ENCODE data around the gene LRRC36. TPM values are rescaled to one million over a fixed set of nuclear protein-coding genes. Genes with fewer than 3 reads are reported as not detected.
A peak's percentile ranks its signal among the peaks of the same experiment; 100 is the strongest.
"Not testable (repeated sequence)": the region's sequence is repeated elsewhere in the genome, so short reads cannot be mapped to it uniquely, and the experiment has no call there.

Gene LRRC36
- total RNA-seq, 1 donor from 2014 or later, result not detected

DNA sequence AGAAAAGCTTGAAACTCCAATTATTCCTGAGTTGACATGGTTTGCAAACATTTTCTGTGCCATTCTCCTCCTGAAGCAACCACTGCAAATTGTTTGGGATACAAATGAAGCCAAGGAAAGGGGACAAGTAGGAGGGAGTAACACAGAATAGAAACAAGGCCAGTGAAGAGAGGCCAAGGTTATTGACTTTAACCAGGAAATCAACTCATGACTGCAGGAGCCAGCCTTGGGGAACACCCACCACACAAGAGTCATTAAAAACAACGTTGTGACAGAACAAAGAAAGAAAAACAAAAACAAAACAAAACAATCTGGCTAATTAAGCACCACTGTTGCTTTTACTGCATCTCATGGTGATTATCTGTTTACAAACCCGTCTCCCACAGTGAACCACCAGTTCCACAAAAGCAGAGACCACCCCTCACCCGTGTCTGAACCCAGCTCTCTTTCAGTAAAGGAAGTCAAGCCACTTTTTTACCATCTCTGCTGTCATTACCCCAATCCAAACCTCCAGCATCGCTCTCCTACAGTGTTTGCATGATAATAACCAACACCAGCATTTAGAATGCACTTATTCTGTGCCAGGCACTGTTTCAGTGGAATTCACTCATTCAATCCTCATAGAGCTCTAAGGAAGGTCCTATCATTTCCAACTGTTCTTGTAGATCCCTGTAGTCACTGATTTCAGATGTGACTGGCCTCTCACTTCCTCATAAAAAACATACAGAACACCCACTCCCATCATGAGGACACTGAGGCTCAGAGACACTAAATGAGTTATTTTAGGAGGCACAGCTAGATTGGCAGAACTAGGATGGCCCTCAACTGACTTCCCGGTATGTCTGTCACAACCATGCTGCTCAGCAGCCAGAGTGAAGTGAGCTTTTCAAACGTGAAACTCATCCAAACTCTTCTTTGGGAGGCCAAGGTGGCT is 87.6 kb downstream of the LRRC36 start:
- intact Hi-C loops (cut with DNase I), result no loop called here
- no peak for DNase-seq (ENCODE audit: low spot score)

DNA sequence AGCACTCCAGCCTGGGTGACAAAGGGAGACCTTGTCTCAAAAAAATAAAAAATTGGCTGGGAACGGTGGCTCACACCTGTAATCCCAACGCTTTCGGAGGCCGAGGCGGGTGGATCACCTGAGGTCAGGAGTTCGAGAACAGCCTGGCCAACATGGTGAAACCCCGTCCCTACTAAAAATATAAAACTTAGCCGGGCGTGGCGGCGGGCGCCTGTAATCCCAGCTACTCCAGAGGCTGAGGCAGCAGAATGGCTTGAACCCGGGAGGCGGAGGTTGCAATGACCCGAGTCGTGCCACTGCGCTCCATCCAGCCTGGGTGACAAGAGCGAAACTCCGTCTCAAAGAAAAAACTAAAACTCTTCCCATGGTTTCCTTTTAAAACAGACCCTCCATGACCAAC is 88.8 kb downstream of the LRRC36 start:
- DNase-seq (ENCODE audit: low spot score); intact Hi-C loops (cut with DNase I): not testable (repeated sequence)

DNA sequence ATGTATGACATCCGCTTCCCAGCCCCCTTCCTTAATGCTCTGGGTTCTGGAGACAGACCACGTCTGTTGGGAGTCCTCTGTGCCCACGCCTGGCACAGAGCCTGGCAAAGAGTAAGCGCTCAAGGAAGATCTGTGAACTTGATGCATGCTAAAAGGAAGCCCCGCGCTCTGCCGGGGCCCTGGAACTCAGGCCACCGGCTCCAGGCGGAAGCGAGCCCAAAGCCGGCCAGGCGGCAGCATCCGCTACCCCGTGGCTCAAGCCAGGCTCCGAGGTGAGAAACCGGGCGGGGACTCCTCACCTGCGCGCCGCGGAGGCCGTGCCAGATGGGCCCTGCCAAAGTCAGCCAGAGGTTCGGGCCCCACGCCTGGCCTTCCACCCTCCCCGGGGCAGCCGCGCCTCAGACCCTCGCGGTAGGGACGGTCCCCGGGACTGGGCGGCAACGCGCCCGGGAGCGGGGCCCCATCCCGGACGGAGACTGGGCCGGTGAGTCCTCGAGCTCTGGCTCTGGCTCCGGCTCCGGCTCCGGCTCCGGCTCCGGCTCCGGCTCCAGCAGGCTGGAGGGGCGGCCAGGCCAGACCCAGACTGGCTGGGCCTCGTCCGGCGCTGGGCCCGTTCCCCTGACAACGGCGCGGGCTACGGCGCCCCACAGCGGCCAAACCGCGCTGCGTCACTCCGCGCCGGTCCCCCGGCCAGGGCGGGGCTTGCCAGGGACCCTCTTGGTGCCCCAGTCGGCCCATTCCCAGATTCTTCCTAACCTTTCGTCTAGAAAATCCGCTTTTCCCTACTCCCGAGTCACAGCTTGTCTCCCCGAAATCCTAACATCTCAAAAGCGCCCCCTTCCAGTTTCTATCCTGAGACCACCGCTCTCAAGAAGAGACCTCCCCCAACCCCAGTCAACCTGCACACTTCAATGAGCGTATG is 89.5 kb downstream of the LRRC36 start, which contains the start of gene ZDHHC1:
TSS of gene ZDHHC1 (minus strand) at position 606 of the 922 bp plus-strand sequence. CDS start 8,702 bp downstream, outside the sequence.
- intact Hi-C loops (cut with DNase I), result no loop called here

DNA sequence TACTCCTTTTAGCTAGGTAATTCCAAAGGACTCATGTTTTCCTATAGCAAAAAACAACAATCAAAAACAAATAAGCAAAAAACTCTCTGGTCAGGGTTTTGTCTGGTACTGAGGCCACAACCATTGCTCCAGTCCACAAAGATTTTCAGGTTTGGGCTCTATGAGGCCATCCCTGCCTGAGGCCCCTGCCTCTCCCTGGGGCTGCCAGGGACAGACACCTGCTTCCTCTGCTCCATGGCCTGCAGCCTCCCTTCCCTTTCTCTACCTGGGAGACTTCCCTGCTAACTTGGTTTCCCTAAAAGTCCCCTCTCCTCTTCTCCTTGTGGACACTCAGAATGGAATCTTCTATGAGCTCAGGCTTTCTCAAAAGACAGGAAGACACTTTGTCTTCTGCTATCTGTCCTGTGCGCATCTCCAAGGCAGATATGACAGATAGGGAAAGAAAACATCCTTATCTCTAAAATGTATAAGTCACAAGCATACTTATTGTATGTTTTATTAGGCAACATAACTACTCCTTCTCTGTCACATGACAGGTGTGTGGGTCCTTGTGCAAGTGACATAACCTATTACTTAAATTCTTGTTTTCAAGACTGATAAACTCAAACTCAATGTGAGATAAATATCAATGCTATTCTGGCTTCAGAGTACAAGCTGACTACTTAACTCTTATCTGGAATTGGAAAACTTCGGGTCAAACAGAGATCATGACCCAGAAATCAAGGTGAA is 90.9 kb downstream of the LRRC36 start:
- intact Hi-C loops (cut with DNase I), result no loop called here
- no peak for DNase-seq (ENCODE audit: low spot score)

More for the DNA sequence above, 89.5 kb downstream of the LRRC36 start, which contains the start of gene ZDHHC1:
- peak; percentile 87 for DNase-seq (ENCODE audit: low spot score)

DNA sequence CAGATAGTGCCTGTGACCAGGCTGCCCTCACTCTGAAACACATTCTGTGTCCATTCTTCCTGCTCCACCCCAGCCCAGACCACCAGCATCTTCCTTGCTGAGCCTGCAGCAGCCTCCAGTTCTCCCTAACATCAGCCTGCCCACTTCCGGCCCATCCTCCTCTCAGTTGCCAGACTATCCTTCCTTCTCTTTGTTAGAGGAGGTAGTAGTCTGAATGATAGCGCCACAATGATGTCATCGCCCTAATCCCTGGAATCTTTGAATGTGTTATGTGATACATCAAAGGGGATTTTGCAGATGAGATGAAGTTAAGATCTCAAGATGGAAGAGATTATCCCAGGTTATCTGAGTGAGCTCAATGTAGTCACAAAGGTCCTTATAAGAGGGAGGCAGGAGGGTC is 92.9 kb downstream of the LRRC36 start:
- intact Hi-C loops (cut with DNase I), result no loop called here
- no peak for DNase-seq (ENCODE audit: low spot score)

DNA sequence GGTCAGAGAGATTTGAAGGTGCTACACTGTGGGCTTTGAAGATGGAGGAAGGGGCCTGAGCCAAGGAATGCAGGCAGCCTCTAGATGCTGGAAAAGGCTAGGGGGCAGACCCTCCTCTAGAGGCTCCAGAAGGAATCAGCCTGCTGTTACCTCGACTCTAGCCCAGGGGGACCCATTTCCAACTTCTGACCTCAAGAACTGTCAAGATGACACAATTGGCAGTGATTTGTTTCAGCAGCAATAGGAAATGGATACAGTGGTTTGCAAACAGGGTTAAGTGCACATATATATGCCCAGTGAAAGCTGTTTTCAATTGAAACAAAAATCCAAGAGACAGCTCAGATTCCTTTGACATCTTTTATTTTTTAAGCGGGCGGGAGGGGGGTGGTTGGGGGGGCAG is 93.3 kb downstream of the LRRC36 start:
- intact Hi-C loops (cut with DNase I), result no loop called here
- DNase-seq (ENCODE audit: low spot score), result no peak

DNA sequence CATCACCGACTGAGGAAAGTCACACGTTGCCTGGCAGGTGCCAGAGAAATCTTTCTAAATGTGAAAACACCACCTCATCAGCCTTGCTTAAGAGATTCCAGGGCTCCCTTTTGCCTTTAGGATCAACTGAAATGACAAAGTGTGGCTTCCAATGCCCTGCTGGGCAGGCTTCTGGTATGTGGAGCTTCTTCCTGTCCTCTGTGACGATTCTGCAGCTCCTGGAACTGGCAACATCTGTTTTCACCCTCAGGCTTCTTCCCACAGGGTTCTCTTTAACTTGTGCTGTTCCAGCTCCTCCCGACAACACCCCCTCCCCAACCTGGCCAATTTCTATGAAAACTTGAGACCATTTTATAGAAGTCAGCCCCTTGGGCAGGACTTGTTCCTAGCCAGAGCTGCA is 94.4 kb downstream of the LRRC36 start:
- DNase-seq (ENCODE audit: low spot score), result no peak
- intact Hi-C loops (cut with DNase I), result no loop called here

DNA sequence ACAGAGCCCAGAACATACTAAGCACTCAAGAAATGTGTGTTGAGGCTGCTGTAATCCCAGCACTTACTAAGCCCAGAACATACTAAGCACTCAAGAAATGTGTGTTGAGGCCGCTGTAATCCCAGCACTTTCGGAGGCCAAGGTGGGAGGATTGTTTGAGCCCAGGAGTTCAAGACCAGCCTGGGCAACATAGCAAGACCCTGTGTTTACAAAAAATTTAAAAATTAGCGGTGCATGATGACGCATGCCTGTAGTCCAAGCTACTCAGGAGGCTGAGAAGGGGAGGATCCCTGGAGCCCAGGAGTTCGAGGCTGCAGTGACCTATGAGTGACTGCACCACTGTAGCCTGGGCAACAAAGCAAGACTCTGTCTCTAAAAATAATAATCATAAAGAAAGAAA is 96.4 kb downstream of the LRRC36 start:
- intact Hi-C loops (cut with DNase I), result no loop called here
- no peak for DNase-seq (ENCODE audit: low spot score)

DNA sequence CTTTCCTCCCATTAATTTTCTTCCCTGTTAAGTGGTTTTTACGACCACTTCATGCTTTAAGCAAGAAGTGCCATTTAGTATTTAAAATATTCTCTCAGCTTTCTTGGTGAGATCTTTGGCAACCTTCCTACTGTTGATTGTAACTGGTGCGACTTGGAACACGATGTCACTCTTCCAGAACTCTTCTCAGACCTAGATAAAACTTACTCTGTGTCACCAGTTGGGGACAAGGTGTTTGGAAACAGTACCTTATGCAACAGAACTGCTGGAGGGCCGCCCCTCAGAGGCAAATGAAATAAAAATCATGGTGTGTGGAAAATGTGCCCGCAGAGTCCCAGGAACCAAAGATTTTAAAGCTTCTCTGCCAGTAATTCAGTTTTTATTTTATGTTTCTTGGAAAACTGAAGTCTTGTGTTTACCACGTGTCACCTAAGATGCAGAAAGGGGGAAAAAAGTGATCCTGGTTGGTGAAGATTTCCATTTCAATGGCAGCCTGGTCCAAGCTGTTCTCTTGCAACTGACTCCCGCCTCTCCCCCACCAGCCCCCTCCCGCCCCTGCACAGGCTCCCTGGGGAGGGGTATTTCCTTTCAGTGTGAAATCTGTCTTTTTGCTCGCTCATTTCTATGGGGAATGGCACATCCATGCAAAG is 97.1 kb downstream of the LRRC36 start:
- no peak for DNase-seq (ENCODE audit: low spot score)
- intact Hi-C loops (cut with DNase I), result no loop called here

DNA sequence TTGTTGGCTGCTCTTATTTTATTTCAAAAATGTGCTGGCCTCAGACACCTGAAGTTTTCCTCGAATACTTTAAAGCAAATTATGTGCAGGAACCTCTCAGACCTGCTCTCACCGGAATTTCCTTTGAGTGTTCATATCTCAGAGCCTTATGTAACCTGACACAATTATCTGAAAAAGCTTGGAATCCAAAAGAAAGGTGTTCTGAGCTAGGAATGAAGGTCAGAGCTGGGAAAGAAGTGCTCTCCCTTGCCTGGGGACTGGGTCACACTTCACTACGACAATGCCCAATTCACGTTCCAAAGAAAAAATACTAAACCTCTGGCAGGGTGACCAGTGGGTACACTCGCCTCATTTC is 97.6 kb downstream of the LRRC36 start:
- DNase-seq (ENCODE audit: low spot score), result no peak
- intact Hi-C loops (cut with DNase I), result no loop called here

DNA sequence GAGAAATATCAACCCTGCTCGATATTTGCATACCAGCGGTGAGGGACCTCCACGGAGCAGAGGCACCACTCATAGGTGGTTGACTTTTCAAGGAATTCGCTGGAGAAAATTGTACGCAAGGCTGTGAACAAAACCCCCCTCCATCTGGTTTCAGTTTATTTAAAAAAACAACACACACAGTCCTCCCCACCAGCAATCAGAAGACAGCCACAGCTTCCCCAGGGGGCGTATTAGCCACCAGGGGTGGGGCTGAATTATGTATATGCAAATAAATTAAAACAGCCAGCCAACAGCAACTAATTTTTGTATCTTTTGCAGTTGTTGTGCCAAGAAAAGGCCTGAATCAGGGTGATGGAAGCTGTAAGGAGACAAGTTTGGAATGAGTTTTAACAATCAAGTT is 98.4 kb downstream of the LRRC36 start:
- no peak for DNase-seq (ENCODE audit: low spot score)
- intact Hi-C loops (cut with DNase I), result loop anchor here (5.0 kb wide), 1 partner anchor 42 kb away; no protein-coding TSS in a partner anchor

DNA sequence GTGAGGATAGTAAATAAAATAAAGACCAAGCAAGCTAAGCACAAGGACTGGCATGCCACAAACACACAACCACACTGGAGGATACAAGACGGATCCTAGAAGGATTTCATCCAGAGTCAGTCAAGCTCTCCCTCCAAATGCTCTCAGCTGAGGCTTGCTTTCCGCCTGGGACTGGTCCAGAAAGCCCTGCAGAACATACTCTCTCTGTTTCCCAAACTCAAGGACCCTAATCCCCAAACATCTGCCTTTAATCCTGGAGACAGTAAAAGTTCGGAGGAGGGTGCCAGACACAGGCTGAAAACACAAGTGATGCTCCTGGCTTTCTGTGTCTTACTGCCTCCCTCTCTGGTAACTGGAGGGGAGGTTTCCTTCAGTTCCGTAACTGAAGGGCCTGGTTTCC is 99.0 kb downstream of the LRRC36 start:
- intact Hi-C loops (cut with DNase I), result loop anchor here (5.0 kb wide), 1 partner anchor 42 kb away; no protein-coding TSS in a partner anchor
- no peak for DNase-seq (ENCODE audit: low spot score)

DNA sequence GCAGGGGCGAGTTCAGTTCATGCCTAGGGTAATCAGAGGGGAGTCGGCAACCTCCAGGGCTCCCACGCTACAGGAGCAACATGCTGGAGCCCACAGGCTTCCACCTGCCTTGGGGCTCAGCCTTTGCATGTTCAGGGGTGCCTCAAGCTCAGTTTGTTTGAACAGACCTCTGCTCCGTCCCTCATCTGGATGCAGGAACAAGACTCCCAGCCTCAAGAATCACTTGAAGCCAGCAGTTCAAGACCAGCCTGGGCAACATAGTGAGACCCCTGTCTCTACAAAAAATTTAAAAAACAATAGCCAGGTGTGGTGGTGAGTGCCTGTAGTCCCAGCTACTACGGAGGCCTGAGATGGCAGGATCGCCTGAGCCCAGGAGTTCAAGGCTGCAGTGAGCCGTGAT is 99.4 kb downstream of the LRRC36 start:
- intact Hi-C loops (cut with DNase I), result loop anchor here (5.0 kb wide), 1 partner anchor 41 kb away; no protein-coding TSS in a partner anchor
- DNase-seq (ENCODE audit: low spot score), result no peak

DNA sequence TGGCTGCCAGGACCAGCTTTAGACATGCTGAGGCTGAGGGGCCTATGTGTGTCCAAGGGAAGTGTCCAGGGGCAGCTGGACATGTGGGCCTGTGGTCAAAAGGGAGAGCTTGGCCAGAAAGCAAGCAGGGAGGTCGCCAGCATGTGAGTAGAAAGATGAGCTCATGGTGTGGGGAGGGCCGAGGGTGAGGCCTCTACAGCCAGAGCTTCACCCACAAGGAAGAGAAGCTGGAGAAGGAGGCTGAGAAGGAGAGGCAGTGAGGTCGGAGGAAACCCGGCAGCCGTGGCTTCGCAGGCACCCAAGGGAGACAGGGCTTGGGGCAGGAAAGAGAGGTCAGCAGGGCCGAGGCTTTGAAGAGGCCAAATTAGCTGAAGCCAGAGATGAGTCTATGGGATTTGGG is 100.3 kb downstream of the LRRC36 start:
- no peak for DNase-seq (ENCODE audit: low spot score)
- intact Hi-C loops (cut with DNase I), result loop anchor here (5.0 kb wide), 1 partner anchor 40 kb away; no protein-coding TSS in a partner anchor

DNA sequence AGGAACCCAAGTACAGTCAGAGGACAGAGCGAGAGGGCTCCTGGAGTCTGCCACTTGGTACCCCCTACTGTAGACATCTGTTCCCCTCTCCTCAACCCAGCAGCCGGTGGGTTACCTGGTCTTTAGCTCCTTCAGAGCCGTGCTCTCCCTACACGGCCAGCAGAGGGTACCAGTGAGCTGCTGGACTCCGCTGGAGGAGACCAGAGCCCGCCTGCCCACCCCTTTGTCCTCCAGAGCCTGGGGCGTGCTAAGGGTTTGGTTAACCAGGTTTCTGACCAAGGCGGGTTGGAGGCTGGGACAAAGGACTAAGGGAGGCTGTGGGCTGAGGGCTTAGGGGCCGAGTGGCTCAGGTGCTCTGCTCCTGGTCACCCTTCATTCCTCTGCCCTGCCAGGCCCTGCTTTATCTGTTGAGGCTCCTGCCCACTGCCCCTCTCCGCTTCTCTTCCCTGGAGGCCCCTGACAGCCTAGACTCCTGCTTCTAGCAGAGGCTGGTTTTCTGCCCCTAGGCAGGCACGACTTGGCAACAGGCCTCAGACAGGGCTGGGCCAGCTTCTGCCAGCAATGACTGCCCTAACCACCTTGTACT is 101.6 kb downstream of the LRRC36 start:
- intact Hi-C loops (cut with DNase I), result loop anchor here (5.0 kb wide), 1 partner anchor 39 kb away; no protein-coding TSS in a partner anchor
- peak; percentile 82 for DNase-seq (ENCODE audit: low spot score)

DNA sequence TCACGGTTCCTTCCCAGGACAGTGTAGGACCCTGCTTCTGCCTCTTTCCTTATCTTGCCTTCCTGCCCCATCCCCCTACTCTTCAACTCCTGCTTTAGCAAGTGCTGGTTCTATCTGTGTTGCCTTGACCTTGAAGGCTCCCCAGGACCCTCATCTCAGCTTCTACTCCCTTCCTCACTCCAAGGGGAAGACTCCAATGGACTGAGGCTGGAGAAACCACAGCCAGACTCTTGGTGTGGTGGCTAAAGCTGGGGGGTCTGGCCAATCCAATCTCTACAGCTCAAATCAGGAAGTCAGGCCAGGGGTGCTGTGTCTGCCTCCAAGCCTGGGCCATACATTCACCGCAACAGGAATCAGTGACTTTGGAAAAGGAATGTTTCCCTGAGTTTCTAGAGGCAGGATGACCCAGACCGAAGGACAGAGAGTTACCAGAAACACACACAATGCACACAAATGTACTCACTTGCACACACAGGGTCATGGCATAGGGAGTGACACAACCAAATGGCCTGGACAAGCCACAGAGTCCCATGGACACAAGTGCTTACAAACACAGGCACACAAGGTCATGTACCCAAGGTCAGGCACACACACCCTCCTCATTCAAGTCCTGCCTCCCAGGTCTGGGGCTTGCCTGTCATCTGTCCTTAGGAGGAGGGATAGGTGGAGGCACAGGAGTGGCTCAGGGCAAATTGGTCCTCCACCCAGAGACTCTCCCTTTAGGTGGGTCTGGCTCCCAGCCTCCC is 102.6 kb downstream of the LRRC36 start:
- intact Hi-C loops (cut with DNase I), result loop anchor here (5.0 kb wide), 1 partner anchor 38 kb away; no protein-coding TSS in a partner anchor
- DNase-seq (ENCODE audit: low spot score), result no peak

DNA sequence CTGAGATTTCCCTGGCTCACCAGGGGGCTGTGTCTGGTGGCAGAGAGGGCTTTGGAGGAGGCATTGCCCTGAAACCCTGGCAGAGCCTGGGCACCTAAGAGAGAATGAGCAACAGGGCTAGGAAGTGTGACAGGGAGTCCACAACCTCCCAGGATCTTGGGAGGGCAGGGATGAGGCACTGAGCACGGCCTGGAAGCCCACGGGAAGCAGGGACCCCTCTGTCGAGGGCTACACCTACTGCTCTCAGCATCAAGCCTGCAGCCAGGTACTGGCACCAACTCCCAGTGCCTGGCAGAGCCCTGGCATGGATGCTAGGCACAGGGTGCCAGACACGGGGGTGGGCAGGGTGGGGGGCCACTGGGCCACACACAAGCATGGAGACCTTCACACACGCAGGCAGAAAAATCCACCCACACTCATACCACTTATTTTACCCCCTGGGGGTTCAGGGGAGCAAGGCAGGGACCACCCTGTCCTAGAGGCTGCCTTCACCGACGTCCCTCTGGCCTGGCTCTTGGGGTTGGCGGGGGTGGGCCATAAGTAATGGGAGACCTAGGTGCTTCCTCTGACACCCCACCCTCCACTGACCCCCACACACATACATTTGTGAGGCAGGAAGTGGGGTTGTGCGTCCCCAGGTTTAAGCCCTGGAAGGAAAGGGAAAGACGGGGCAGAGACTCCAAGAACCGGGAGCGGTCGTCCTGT is 103.3 kb downstream of the LRRC36 start:
- intact Hi-C loops (cut with DNase I), result loop anchor here (5.0 kb wide), 1 partner anchor 37 kb away; no protein-coding TSS in a partner anchor
- DNase-seq (ENCODE audit: low spot score), result no peak

All from cardiac septum (tissue), 1 donor.